Measurements from ENCODE around the gene CAMP.
A peak's percentile ranks its signal among the peaks of the same experiment; 100 is the strongest.

CAMP gene, protein sequence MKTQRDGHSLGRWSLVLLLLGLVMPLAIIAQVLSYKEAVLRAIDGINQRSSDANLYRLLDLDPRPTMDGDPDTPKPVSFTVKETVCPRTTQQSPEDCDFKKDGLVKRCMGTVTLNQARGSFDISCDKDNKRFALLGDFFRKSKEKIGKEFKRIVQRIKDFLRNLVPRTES

DNA sequence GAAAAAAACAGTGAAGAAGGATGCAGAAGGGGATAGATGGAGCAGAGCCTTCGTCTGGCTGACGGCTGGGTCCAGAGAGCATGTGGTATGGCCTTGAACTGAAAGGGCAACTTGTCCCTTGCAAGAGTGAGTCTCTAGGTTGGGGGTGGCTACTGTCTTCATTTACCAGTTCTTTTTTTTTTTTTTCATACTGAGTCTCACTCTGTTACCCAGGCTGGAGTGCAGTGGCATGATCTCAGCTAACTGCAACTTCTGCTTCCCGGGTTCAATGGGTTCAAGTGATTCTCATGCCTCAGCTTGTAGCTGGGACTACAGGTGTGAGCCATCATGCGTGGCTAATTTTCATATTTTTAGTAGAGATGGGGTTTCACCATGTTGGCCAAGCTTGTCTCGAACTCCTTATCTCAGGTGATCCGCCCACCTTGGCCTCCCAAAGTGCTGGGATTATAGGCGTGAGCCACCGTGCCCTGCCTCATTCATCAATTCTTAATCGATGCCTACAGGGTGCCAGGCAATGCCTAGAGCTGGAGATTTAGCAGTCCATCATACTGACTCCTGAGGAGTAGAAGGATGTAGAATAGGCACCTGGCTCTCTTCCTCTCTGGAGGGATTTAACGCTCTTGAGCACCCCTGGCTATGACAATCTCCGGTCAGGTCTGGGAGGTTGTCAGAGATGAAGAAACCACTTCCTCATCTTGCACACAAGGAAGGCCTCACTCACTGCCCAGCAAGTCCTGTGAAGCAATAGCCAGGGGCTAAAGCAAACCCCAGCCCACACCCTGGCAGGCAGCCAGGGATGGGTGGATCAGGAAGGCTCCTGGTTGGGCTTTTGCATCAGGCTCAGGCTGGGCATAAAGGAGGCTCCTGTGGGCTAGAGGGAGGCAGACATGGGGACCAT is at the start of gene CAMP:
TSS of gene CAMP (plus strand) at position 880 of the 898 bp plus-strand sequence. CDS start at position 897, 17 bp downstream.
- TF ChIP-seq, protein P1, sequence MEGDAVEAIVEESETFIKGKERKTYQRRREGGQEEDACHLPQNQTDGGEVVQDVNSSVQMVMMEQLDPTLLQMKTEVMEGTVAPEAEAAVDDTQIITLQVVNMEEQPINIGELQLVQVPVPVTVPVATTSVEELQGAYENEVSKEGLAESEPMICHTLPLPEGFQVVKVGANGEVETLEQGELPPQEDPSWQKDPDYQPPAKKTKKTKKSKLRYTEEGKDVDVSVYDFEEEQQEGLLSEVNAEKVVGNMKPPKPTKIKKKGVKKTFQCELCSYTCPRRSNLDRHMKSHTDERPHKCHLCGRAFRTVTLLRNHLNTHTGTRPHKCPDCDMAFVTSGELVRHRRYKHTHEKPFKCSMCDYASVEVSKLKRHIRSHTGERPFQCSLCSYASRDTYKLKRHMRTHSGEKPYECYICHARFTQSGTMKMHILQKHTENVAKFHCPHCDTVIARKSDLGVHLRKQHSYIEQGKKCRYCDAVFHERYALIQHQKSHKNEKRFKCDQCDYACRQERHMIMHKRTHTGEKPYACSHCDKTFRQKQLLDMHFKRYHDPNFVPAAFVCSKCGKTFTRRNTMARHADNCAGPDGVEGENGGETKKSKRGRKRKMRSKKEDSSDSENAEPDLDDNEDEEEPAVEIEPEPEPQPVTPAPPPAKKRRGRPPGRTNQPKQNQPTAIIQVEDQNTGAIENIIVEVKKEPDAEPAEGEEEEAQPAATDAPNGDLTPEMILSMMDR (IDR thresholded peaks at IDR 0.05; ENCODE audit: extremely low read depth, insufficient read depth, missing control alignments): no peak
- peak; percentile 80 for DNase-seq (ENCODE audit: low spot score)
- in situ Hi-C loops (cut with MboI; ENCODE audit: low pct_unique_long_range_greater_than_20kb, low sequenced_read_pairs, unreplicated experiment): no loop called here

DNA sequence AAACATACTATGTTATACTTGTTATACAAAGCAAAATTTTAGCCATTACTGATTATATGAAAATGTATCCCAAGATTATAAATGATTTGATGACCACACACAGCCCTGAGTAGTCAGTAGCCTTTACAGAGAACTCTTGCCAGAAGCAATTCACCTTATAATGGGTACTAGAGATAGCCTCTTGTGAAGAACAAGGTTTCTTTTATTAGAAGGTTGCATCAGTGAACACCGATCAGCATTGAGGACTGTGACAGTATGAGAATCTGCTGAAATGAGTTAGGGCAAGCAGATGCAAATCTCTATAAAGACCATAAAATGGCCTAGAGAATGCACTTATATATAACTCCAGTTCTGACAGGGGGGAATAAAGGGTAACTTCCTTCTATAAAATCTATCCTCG is 45.2 kb upstream of the CAMP start:
- TF ChIP-seq, protein P1 (IDR thresholded peaks at IDR 0.05; ENCODE audit: extremely low read depth, insufficient read depth, missing control alignments): no peak
- no peak for DNase-seq (ENCODE audit: low spot score)
- in situ Hi-C loops (cut with MboI; ENCODE audit: low pct_unique_long_range_greater_than_20kb, low sequenced_read_pairs, unreplicated experiment): no loop called here

DNA sequence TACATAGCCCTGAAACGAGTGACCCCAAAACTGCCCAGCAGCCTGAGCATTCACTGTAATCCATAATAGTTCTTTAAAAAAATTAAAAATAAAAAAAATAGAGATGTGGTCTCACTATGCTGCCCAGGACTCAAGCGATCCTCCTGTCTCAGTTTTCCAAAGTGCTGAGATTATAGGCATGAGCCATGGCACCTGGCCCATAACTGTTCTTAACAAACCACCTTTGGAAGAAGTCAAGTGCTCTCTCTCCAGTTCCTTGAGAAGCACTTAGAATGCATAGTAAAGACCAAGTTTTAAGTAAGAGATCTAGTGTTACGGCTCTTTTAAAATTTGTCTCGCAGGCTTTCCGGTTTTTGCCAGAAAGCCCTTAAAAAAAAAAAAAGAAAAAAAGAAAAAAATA is 43.3 kb upstream of the CAMP start:
- in situ Hi-C loops (cut with MboI; ENCODE audit: low pct_unique_long_range_greater_than_20kb, low sequenced_read_pairs, unreplicated experiment): no loop called here
- TF ChIP-seq, protein P1 (IDR thresholded peaks at IDR 0.05; ENCODE audit: extremely low read depth, insufficient read depth, missing control alignments): no peak
- DNase-seq (ENCODE audit: low spot score): no peak

DNA sequence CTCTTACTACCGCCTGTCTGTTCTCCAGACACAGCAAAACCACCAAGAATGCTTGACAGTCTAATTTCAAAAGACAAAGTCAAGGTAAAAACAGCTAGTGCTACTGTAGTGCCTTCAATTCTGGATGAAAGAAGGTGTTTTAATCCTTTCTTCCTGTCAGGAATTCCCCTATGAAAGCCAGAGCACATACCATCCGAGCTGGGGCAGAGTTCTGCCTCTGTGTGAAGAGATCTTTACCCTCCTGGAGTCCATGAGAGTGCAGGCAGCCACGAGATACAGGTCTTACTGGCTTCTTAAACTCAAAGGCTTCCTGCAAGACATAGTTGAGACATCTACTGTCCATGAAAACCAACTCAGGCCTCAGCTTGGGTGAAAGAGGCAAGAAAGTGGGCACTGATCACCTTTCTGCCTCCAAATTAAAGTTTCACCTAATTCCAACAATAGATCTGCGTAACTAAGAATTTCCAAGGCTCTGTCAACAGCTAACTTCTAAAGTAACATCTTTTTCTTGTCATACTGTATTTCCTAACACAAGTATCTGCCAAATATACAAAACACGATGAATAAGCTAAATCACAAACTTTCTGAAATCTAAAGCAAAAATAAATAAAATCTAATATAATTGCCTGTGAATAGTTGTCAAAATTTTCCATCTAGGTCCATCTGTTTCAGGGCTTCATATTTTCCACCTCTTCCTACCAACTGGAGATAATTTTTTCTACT is 42.6 kb upstream of the CAMP start:
- no peak for DNase-seq (ENCODE audit: low spot score)
- in situ Hi-C loops (cut with MboI; ENCODE audit: low pct_unique_long_range_greater_than_20kb, low sequenced_read_pairs, unreplicated experiment): no loop called here
- TF ChIP-seq, protein P1 (IDR thresholded peaks at IDR 0.05; ENCODE audit: extremely low read depth, insufficient read depth, missing control alignments): no peak

DNA sequence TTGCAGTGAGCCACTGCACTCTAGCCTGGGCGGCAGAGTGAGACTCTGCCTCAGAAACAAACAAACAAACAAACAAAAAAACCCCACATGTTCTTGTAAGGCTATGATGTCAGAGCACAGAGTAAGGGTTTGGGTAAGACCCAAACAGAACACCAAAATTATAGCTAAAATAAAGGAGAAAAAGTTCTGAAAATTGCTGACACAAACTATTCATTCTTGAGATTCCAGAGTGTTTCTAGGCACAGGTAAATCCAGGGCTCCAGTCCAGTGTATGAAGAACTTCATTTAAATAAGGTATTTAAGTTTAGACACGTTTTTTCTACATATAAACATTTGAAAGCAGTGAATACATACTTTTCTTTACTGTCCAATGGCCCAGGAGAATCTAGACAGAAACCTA is 39.0 kb upstream of the CAMP start:
- TF ChIP-seq, protein P1 (IDR thresholded peaks at IDR 0.05; ENCODE audit: extremely low read depth, insufficient read depth, missing control alignments): no peak
- in situ Hi-C loops (cut with MboI; ENCODE audit: low pct_unique_long_range_greater_than_20kb, low sequenced_read_pairs, unreplicated experiment): no loop called here
- no peak for DNase-seq (ENCODE audit: low spot score)

DNA sequence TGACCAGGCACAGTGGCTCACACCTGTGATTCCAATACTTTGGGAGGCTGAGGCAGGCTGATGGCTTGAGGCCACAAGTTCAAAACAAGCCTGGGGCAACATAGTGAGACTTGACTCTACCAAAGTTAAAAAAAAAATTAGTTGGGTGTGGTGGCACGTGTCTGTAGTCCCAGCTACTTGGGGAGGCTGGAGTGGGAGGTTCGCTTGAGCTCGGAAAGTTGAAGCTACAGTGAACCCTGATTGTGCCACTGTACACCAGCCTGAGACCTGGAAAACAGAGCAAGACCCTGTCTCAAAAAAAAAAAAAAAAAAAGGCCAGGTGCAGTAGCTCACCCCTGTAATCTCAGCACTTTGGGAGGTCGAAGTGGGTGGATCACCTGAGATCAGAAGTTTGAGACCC is 38.2 kb upstream of the CAMP start:
- TF ChIP-seq, protein P1 (IDR thresholded peaks at IDR 0.05; ENCODE audit: extremely low read depth, insufficient read depth, missing control alignments): no peak
- in situ Hi-C loops (cut with MboI; ENCODE audit: low pct_unique_long_range_greater_than_20kb, low sequenced_read_pairs, unreplicated experiment): no loop called here

More for the DNA sequence above, 38.2 kb upstream of the CAMP start:
- no peak for DNase-seq (ENCODE audit: low spot score)
